Medulla oblongata (tissue), 1 donor: ENCODE results near the gene LZTFL1.

Source experiments
- DNase-seq: peaks from one replicate; pipeline ENCODE4 v3.0.0-alpha.2; 2015; ENCODE audit errors: extremely low spot score

Gene LZTFL1

DNA sequence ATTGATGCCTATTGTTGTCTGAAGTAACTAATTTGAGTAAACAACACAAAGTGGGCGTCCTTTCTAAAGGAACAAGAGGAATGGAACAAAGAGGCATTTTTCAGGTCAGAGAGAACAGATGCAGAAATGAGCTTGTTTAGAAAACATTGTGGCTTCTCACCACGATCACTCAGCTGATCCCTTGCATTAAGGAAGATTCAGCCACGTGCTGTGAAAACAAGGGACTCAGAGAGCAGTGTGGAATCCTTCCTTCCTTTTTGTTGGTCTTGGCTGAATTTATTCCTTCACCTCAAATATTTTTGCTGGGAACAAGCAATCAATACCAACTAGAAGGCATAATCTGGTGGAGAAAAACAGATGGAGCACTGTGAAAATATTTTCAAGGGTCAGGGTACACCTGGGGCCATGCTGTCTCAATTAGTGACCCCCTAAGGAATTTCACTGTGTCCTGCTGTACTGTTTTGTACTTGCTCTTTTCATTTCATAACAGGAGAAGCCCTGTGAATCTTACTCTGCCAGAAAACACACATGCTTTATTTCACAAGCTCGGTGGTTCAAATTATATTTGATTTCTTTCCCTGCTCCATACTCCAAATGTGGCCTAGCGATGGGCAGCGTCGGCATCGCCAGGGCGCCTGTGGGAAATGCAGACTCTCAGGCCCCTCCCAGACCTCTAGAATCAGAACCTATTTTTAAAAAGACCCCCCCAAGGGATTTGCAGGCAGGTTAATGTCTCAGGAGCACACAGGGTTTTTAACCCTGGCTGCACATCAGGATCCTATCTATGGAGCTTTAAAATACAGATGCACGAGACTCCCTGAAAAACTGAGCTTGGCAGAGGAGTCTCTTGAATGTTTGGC is 34.0 kb downstream of the LZTFL1 start:
- DNase-seq, result peak; percentile 58

GRCh38 chr3:45807133-45807532 is 34.8 kb downstream of the LZTFL1 start:
- DNase-seq, result no peak

- no peak for DNase-seq
Observed at GRCh38 chr3:45806072-45806471, 35.8 kb downstream of the LZTFL1 start.

DNA sequence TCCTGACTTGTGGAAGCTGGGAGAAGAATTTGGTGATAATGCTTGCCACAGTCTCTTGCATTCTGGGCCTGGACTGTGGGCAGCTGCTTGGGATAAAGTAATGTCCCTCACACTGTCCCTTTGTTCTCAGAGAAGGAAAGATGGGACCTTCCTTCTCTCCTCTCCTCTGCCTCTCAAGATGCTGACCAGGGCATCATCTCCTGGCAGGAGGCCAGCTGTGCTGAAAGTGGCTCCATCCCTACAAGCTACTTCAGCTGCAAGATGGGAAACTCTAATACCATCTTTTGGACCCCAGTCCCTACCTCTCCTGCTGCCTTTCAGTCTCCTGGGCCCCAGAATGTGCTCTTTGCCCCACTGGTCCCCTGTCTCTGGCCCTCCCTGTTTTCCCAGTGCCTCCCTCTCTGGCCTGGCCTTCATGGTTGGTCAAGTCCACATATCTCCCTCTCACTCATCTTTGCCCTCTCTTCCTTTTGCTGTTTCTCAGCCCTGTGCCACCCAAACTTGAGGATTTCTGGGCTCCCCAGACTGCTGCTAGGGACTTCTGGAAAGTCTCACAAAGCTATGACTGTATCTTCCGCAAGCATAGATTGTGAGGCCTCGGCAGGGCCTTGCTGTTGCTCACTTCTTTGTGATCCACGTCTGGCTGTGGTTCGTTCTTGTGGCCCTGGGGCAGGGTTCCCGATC is 38.5 kb downstream of the LZTFL1 start:
- DNase-seq, result no peak

DNA sequence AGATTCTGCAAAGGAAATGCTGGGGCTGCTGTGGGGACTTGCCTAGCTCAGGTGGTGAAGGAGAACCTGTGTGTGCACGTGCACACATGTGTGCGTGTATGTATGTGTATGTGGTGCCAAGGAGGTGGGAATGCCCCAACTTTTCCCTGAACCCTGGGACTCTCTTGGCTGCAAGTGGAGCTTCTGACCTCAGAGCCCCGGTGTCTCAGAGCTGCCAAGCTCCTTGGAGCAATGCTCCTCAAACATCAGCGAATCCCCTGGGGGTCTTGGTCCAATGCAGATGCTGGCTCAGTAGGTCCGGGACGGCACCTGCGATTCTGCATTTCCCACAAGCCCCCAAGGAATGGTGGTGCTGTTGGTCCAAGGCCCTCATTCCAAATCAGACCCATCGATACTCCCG is 39.8 kb downstream of the LZTFL1 start:
- DNase-seq, result no peak

DNA sequence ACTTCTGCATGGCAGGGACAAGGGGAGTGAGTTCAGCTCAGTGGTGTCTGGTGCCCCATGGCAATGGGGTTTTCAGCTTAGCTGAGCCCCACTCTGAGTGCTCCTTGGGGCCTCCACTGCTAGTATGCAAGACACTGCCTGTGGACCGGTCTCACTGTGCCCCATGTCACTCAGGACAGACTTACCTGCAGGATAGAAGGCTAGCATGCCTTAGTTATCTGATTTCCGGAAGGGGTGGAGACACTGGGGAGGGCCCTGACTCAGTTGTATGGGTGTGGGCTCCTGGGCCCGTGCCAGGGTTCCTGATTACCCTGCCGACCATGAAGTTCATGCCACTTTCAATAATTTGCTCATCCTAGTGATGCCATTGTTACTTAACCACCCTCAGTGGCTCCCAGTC is 41.3 kb downstream of the LZTFL1 start:
- DNase-seq, result no peak

- DNase-seq, result no peak
Observed at GRCh38 chr3:45799586-45799985, 42.3 kb downstream of the LZTFL1 start.

GRCh38 chr3:45798034-45798433 is 43.9 kb downstream of the LZTFL1 start:
- DNase-seq, result no peak

- DNase-seq, result no peak
Observed at GRCh38 chr3:45796902-45797637, 44.8 kb downstream of the LZTFL1 start.

DNA sequence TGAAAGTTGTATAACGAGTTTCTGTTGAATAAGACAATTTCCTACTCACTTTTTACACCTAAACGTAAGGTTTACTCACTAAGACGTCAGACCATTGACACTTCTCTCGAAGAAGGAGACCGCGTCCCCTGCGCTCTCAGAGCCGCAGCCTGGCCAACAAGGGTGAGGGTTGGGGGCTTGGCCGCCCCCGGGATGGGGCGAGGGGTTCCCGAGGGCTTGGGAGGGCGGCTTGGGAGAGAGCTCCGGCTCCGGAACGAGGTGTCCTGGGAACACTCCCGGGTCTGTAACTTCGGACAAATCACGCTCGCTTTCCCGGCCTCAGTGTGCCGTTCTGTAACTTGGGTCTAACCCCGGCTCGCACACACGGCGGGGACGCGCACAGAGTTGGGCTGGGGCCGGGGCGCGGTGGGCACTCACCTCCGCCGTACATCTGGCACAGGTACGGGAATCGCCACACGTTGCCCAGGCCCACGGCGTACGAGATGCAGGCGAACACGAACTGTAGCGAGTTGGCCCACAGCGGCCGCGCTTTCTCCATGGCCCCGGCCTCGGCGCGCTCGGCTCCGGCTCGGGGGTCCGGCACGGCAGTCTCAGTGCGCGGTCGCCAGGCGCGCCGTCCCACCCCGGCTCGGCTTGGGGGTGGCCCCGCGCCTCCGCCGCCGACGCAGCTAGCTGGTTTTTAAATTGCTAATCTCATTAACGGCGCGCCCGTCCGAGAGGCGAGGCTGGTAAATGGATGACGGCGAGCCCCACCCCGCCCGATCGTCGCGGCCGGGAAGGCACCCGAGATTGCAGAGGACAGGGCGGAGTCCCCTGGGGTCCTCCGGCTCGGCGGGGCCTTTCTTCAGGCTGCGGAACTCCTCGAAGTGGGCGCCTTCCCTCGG is 45.8 kb downstream of the LZTFL1 start, which contains the start of gene SLC6A20:
Gene SLC6A20, minus strand, starts transcription at position 655 of the 884 bp plus-strand sequence. Its CDS starts 117 bp downstream, at position 538.
- no peak for DNase-seq

GRCh38 chr3:45795509-45795881 is 46.4 kb downstream of the LZTFL1 start:
- DNase-seq, result no peak

- no peak for DNase-seq
Observed at GRCh38 chr3:45794660-45795059, 47.3 kb downstream of the LZTFL1 start.

- DNase-seq, result no peak
Observed at GRCh38 chr3:45794177-45794560, 47.8 kb downstream of the LZTFL1 start.

DNA sequence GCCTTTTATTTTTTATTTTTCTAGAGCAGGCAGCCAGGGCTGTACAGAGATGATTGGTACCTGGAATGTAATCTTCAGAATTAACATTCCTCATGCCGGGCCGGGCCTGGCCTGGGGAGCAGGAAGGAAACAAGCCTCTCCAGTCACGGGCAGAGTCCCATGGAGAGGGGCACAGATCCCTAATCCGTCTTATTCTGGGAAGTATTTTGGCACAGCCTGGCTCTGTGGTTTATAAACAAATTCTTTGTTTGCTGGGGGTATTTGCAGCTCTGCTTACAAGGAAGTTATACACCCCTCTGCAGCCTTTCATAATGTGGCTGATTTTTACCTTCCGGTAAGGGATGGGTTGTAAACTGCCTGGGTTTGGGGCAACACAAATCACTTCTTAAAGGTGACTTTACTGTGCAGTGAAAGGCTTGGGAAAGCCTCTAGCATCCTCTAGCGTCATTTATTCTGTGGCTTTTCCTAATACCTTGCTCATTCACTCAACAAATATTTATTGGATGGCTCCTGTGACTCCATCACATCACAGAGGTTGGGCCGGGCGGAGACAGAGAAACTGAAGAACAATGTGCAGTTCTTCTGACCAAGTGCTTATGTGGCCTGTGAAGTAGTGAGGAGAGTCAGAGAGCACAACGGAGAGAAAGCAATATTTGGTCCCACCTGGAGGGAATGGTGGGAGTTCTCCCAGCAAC is 48.3 kb downstream of the LZTFL1 start:
- no peak for DNase-seq

- no peak for DNase-seq
Observed at GRCh38 chr3:45792516-45793172, 49.3 kb downstream of the LZTFL1 start.

GRCh38 chr3:45792036-45792435 is 49.9 kb downstream of the LZTFL1 start:
- DNase-seq, result no peak

DNA sequence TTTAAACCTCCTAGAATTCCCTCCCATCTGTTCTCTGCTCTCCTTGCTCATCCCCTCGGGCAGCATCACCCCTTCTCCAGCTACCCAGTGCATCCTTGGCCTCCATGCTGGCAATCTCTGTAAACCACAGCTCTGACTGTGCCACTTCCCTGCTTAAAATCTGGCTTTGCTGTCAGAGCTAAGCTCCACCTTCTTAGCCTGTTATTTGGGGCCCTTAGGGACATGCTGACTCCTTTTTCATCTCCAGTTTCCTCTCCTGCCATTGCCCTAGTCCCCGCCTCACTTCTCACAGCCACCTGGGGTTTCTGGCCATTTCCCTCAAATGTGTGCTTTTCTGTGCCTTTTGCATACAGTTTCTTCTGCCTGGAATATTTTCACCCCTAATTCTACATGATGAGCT is 51.3 kb downstream of the LZTFL1 start:
- DNase-seq, result no peak

DNA sequence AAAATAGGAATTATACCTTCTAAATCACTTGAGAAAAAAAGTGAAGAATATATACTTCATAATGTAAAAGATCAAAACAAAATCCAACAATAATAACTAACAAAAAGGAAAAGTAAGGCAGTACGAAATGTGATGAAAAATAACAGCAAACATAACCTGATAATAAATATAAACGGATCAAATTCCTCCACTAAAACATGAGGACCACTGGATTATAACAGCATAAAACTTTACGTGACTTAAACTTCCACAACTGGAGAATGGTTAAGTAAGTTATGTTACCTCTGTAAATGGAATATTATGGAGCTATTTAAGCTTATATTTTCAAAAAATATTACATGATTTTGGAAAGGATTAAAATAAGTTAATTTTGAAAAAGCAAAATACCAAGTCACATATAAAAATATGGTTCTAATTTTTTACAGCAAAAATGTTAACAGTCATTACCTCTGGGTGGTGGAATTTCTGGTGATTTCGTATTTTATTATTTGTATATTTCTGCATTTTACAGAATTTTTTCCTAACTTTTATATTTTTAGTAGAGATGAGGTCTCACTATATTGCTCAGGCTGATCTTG is 52.6 kb downstream of the LZTFL1 start:
- DNase-seq, result no peak

GRCh38 chr3:45787551-45787950 is 54.4 kb downstream of the LZTFL1 start:
- no peak for DNase-seq
